Nephron (organoid): ENCODE measurements around the gene ITM2B.
"Not testable (repeated sequence)": the region's sequence is repeated elsewhere in the genome, so short reads cannot be mapped to it uniquely, and the experiment has no call there.

Source experiments
- H3K27ac Mint-ChIP-seq, 3 experiments: 2 replicates each; pipeline ENCODE4 v1.8.0; 2020; ENCODE audit warnings: mixed read lengths in 3 of 3, mild to moderate bottlenecking in 2 of 3, moderate library complexity in 1 of 3
- H3K27me3 Mint-ChIP-seq: 2 replicates; pipeline ENCODE4 v1.8.0; 2021; ENCODE audit warnings: low read depth, mild to moderate bottlenecking, moderate library complexity, mixed read lengths
- H3K36me3 Mint-ChIP-seq: 2 replicates; pipeline ENCODE4 v1.8.0; 2020; ENCODE audit warnings: low read depth, mixed read lengths
- H3K4me1 Mint-ChIP-seq: 2 replicates; pipeline ENCODE4 v1.8.0; 2020; ENCODE audit warnings: mixed read lengths
- H3K4me3 Mint-ChIP-seq, 3 experiments: 2 replicates each; pipeline ENCODE4 v1.8.0; 2020; ENCODE audit warnings: mild to moderate bottlenecking in 3 of 3, mixed read lengths in 3 of 3, moderate library complexity in 2 of 3
- H3K9me3 Mint-ChIP-seq: 2 replicates; pipeline ENCODE4 v1.8.0; 2020; ENCODE audit warnings: mixed read lengths
- CTCF ChIP-seq, 3 experiments: fragments of 200-600 bp; sonication (generic); IDR thresholded peaks; one replicate each; pipeline ENCODE4 v1.5.0; 2021; ENCODE audit warnings: antibody characterized with exemption in 3 of 3; ENCODE audit not compliant: unreplicated experiment in 3 of 3

The ITM2B gene

DNA sequence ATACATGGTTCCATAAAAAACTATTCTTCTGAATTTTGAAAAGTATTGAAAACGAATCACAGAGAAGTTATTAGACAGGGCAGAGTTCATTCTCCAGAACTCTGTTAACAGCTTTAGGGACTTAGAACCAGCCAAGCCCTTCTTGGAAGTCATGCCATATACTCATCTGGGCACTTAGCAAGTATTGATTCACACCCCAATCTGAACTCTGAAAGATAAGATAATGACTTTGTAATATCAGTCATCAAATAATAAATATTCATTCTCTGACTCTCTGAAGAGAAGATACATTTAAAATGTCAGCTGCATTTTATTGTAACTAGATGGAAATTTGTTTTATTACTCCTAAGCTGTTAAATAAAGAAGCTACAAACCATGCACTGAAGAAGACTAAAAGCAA is 43.8 kb upstream of the ITM2B start:
- H3K36me3 Mint-ChIP-seq, result no peaks in the 10 kb centered on the region

DNA sequence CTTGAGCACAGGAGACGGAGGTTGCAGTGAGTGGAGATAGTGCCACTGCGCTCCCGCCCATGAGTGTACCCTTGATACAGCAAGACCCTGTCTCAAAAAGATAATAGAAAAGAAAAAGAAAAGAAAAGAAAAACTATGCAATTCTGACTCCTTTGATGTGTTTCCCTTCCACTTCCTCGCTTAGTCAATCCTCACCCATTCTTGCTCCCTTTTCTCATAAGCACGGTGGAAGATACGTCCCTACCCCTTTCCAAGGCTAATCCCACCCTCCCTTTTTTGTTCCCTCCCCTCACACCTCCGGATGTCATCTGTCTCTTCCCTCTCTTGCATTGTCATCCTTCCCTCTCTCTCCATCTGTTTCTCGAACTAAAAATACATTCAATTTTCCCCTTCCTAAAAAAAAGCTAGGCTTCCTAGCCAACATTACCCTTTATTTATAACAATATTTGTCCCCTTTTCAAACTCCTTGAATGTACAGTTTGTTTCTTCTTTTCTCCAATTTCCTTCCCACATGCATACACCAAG is 40.5 kb upstream of the ITM2B start:
- H3K9me3 Mint-ChIP-seq, result no peaks in the 10 kb centered on the region
- no peak for TF ChIP-seq CTCF (IDR thresholded peaks at IDR 0.05; ENCODE audit: unreplicated experiment in 3 of 3)
- no peaks in the 10 kb centered on the region for H3K36me3 Mint-ChIP-seq
- no peaks in the 10 kb centered on the region for H3K27me3 Mint-ChIP-seq
- H3K27ac Mint-ChIP-seq, result no peak overlapping the region
- H3K4me1 Mint-ChIP-seq, result no peaks in the 10 kb centered on the region
- no peak overlapping the region for H3K4me3 Mint-ChIP-seq

More for the DNA sequence above, 43.8 kb upstream of the ITM2B start:
- Mint-ChIP-seq H3K27ac (no peak overlapping the region), H3K27me3 (no peaks in the 10 kb centered on the region), H3K4me1 (no peaks in the 10 kb centered on the region), H3K9me3 (no peaks in the 10 kb centered on the region), H3K4me3 (no peak overlapping the region)
- TF ChIP-seq CTCF (IDR thresholded peaks at IDR 0.05; ENCODE audit: unreplicated experiment in 3 of 3), result no peak

GRCh38 chr13:48194379-48194754 is 38.6 kb upstream of the ITM2B start:
- Mint-ChIP-seq H3K27me3 (no peaks in the 10 kb centered on the region), H3K36me3 (no peaks in the 10 kb centered on the region), H3K4me1 (no peaks in the 10 kb centered on the region), H3K27ac (no peak overlapping the region), H3K9me3 (no peaks in the 10 kb centered on the region), H3K4me3 (no peak overlapping the region)
- TF ChIP-seq CTCF (IDR thresholded peaks at IDR 0.05; ENCODE audit: unreplicated experiment in 3 of 3), result no peak

GRCh38 chr13:48199404-48199946 is 33.5 kb upstream of the ITM2B start:
- Mint-ChIP-seq H3K9me3 (peaks cover 17% of the 10 kb centered on the region), H3K36me3 (no peaks in the 10 kb centered on the region), H3K4me3 (no peak overlapping the region), H3K27ac (no peak overlapping the region), H3K27me3 (peaks cover 3% of the 10 kb centered on the region), H3K4me1 (no peaks in the 10 kb centered on the region)
- TF ChIP-seq CTCF (IDR thresholded peaks at IDR 0.05; ENCODE audit: unreplicated experiment in 3 of 3), result no peak

- no peak overlapping the region for H3K27ac Mint-ChIP-seq
- TF ChIP-seq CTCF (IDR thresholded peaks at IDR 0.05; ENCODE audit: unreplicated experiment in 3 of 3), result no peak
- H3K4me3 Mint-ChIP-seq, result no peak overlapping the region
- no peaks in the 10 kb centered on the region for H3K36me3 Mint-ChIP-seq
- peaks cover 24% of the 10 kb centered on the region for H3K9me3 Mint-ChIP-seq
- H3K4me1 Mint-ChIP-seq, result no peaks in the 10 kb centered on the region
- H3K27me3 Mint-ChIP-seq, result peaks cover 3% of the 10 kb centered on the region
Observed at GRCh38 chr13:48201044-48201443, 32.0 kb upstream of the ITM2B start.

DNA sequence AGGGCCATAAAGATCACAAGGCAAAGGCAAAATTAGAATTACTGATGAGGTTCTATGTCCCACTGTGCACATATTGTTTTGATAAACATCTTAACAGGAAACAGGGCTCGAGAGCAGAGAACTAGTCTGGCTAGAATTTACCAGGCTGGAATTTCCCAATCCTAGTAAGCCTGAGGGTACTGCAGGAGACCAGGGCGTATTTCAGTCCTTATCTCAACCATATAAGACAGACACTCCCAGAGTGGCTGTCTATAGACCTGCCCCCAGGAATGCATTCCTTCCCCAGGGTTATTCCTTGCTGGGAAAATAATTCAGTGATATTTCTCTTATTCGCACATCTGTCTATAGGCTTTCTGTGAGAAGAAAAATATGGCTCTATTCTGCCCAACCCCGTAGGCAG is 25.8 kb upstream of the ITM2B start:
- H3K27me3 Mint-ChIP-seq, H3K27ac Mint-ChIP-seq, H3K4me3 Mint-ChIP-seq, H3K4me1 Mint-ChIP-seq, H3K36me3 Mint-ChIP-seq: not testable (repeated sequence)
- peaks cover 31% of the 10 kb centered on the region for H3K9me3 Mint-ChIP-seq
